Activated B cell treated with CpG ODN at 0.5 μM for 24 hours (primary cell): ENCODE measurements around the gene SERPINB4. TPM values are rescaled to one million over a fixed set of nuclear protein-coding genes. Genes with fewer than 3 reads are reported as not detected.

Experiments
- ATAC-seq: fragments of 200-7000 bp; cut with Tn5 transposase; one replicate; pipeline ENCODE4 v1.10.0; 2021; ENCODE audit warnings: low read depth, mild to moderate bottlenecking, moderate library complexity
- CTCF ChIA-PET: fragments of 350-600 bp; sonication (Branson Sonifier 250); formaldehyde crosslinking; loops from one replicate; lab custom pipeline; 2021; ENCODE audit warnings: antibody characterized with exemption; lab: Charles Lee
- POLR2A ChIA-PET: fragments of 350-600 bp; sonication (Branson Sonifier 250); formaldehyde crosslinking; loops from one replicate; lab custom pipeline; 2021; ENCODE audit warnings: antibody characterized with exemption; lab: Charles Lee
- DNase-seq: peaks from one replicate; pipeline ENCODE4 v3.0.0; 2022
- H3K27ac Mint-ChIP-seq: one replicate; pipeline ENCODE4 v1.8.0; 2020; ENCODE audit warnings: mixed read lengths
- H3K27me3 Mint-ChIP-seq: one replicate; pipeline ENCODE4 v1.8.0; 2021; ENCODE audit warnings: mixed read lengths
- H3K36me3 Mint-ChIP-seq: one replicate; pipeline ENCODE4 v1.8.0; 2021; ENCODE audit warnings: low read depth, mixed read lengths
- H3K4me1 Mint-ChIP-seq: one replicate; pipeline ENCODE4 v1.8.0; 2021; ENCODE audit warnings: mixed read lengths
- H3K4me3 Mint-ChIP-seq: one replicate; pipeline ENCODE4 v1.8.0; 2020; ENCODE audit warnings: mild to moderate bottlenecking, mixed read lengths
- H3K9me3 Mint-ChIP-seq: one replicate; pipeline ENCODE4 v1.8.0; 2020; ENCODE audit warnings: mixed read lengths
- intact Hi-C: fragments of 100-400 bp; cut with micrococcal nuclease; formaldehyde crosslinking; loops from one replicate; pipeline ENCODE4 v1.15.1; 2024
- total RNA-seq: library from RNA; stranded (reverse); gene quantifications from 2 replicates; pipeline ENCODE4 v1.2.3, GENCODE V29; 2022
- TF ChIP-seq, protein P1 (sequence below): fragments of 200-600 bp; IDR thresholded peaks from one replicate; pipeline ENCODE4 v1.8.0; 2022; ENCODE audit warnings: antibody characterized with exemption, mild to moderate bottlenecking

SERPINB4 gene
- total RNA-seq, 1 donor from 2014 or later, result not detected

DNA sequence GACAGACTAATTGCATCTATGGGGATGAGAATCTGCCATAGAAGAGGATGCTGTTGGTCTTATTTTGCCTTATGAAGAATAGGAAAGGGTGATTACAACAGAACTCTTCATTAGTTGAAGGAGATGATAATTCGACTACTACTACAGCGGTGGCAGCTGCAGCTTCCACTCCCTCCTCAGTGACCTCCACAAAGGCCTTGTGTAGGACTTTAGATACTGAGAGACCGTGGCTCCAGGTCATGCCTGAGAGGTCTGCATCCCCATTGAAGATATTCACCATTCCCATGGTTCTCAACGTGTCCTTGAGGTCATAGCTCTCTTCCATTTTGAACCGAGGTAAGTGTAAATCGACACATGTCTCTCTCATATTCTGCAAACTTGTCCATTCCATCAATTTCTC is 6.4 kb downstream of the SERPINB4 start:
- Mint-ChIP-seq H3K27ac (no peak overlapping the region), H3K9me3 (no peaks in the 10 kb centered on the region), H3K4me3 (no peak overlapping the region), H3K36me3 (no peaks in the 10 kb centered on the region), H3K27me3 (peaks cover 2% of the 10 kb centered on the region), H3K4me1 (no peaks in the 10 kb centered on the region)
- ATAC-seq, result no peak
- CTCF ChIA-PET, result no interaction called here
- intact Hi-C loops, result no loop called here
- no peak for DNase-seq
- TF ChIP-seq, protein P1, sequence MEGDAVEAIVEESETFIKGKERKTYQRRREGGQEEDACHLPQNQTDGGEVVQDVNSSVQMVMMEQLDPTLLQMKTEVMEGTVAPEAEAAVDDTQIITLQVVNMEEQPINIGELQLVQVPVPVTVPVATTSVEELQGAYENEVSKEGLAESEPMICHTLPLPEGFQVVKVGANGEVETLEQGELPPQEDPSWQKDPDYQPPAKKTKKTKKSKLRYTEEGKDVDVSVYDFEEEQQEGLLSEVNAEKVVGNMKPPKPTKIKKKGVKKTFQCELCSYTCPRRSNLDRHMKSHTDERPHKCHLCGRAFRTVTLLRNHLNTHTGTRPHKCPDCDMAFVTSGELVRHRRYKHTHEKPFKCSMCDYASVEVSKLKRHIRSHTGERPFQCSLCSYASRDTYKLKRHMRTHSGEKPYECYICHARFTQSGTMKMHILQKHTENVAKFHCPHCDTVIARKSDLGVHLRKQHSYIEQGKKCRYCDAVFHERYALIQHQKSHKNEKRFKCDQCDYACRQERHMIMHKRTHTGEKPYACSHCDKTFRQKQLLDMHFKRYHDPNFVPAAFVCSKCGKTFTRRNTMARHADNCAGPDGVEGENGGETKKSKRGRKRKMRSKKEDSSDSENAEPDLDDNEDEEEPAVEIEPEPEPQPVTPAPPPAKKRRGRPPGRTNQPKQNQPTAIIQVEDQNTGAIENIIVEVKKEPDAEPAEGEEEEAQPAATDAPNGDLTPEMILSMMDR, result no peak
- POLR2A ChIA-PET, result no interaction called here

DNA sequence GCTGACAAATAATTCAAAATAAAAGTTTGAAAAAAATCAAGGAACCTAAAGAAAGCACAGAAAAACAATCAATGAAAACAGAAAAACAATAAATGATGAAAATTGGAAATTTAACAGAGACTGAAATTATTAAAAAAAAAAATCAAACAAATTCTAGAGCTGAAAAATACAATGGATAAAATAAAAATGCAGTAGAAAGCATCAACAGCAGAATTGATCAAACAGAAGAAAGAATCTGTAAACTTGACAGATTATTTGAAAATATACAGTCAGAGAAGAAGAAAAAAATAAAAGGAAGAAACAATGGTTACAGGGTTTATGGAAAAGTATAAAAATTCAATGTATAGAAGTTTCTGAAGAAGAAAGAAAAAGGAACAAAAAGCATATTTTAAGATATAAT is 16.2 kb downstream of the SERPINB4 start:
- intact Hi-C loops, result no loop called here
- Mint-ChIP-seq H3K36me3 (no peaks in the 10 kb centered on the region), H3K9me3 (peaks cover 43% of the 10 kb centered on the region), H3K4me1 (no peaks in the 10 kb centered on the region), H3K27me3 (no peaks in the 10 kb centered on the region), H3K4me3 (no peak overlapping the region), H3K27ac (no peak overlapping the region)
- DNase-seq (no peak), ATAC-seq (no peak)
- CTCF ChIA-PET, result no interaction called here
- TF ChIP-seq, protein P1, result no peak
- POLR2A ChIA-PET, result no interaction called here

DNA sequence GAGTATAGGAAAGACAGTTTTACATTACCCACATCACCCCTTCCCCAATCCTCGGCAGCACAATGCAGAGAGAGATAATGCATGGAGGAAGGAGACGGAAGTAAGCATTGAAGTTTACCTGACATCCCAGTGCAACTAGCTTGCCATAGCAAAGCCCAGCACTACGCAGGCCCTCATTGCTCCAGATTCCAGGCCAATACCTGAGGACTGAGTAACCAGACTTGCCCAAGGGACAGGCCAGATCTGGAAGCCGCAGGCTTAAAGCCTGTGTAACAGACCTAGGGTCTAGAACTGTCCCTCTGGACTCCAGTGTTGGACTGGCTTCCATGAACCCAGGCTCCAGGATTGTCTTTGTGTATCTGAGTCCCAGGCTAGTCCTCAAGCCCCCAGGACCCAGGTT is 17.6 kb downstream of the SERPINB4 start:
- H3K4me1 Mint-ChIP-seq, result no peaks in the 10 kb centered on the region
- ATAC-seq (no peak), DNase-seq (no peak)
- TF ChIP-seq, protein P1, result no peak
- no peak overlapping the region for H3K27ac Mint-ChIP-seq
- H3K36me3 Mint-ChIP-seq, result no peaks in the 10 kb centered on the region
- POLR2A ChIA-PET, result no interaction called here
- no peaks in the 10 kb centered on the region for H3K27me3 Mint-ChIP-seq
- CTCF ChIA-PET, result no interaction called here
- no peak overlapping the region for H3K4me3 Mint-ChIP-seq
- peaks cover 40% of the 10 kb centered on the region for H3K9me3 Mint-ChIP-seq
- intact Hi-C loops, result no loop called here

DNA sequence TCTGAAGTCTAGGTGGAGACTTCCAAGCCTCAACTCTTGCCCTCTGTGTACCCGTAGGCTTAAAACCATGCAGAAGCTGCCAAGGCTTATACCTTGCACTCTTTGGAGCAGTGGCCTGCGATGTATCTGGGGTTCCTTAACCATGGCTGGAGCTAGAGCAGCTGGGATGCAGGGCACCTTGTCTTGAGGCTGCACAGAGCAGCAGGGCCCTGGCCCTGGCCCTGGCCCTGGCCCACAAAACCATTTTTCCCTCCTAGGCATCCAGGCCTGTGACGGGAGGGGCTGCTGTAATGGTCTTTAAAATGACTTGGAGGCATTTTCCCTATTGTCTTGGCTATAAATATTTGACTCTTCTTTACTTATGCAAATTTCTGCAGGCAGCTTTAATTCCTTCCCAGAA is 19.2 kb downstream of the SERPINB4 start:
- ATAC-seq (no peak), DNase-seq (no peak)
- CTCF ChIA-PET, result no interaction called here
- no peaks in the 10 kb centered on the region for H3K36me3 Mint-ChIP-seq
- no peaks in the 10 kb centered on the region for H3K27me3 Mint-ChIP-seq
- intact Hi-C loops, result no loop called here
- H3K27ac Mint-ChIP-seq, result no peak overlapping the region
- H3K4me1 Mint-ChIP-seq, result no peaks in the 10 kb centered on the region
- TF ChIP-seq, protein P1, result no peak
- POLR2A ChIA-PET, result no interaction called here
- peaks cover 35% of the 10 kb centered on the region for H3K9me3 Mint-ChIP-seq
- H3K4me3 Mint-ChIP-seq, result no peak overlapping the region

DNA sequence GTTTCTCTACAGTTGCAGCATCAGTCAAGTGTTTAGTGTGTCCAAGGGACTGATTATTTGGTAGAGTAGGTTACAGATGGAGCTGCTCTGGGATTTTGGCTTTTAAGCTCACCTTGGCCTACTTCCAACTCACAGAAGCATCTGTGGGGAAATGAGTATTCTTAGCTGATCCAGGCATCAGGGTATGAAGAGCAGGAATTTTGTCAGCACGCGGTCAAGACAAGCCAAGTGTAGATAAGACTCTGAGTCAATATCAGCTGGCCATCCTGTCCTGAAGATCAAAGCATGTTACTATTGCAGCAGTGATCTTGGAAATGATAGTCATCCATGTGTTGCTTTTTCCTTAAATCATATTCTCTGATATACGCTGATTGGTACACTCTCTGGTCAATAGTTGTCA is 24.4 kb downstream of the SERPINB4 start:
- Mint-ChIP-seq H3K4me1 (no peaks in the 10 kb centered on the region), H3K4me3 (no peak overlapping the region), H3K9me3 (peaks cover 12% of the 10 kb centered on the region), H3K36me3 (no peaks in the 10 kb centered on the region), H3K27ac (no peak overlapping the region), H3K27me3 (no peaks in the 10 kb centered on the region)
- DNase-seq (no peak), ATAC-seq (no peak)
- intact Hi-C loops, result no loop called here
- ChIA-PET POLR2A (no interaction called here), CTCF (no interaction called here)
- TF ChIP-seq, protein P1, result no peak
